GM18873 (cell line): ENCODE results near the gene CAMKMT.

ENCODE experiments used
- ATAC-seq: cut with Tn5 transposase; IDR thresholded peaks from one replicate; pipeline ENCODE4 v1.9.1; 2021; ENCODE audit warnings: mild to moderate bottlenecking, moderate library complexity, moderate number of reproducible peaks; ENCODE audit not compliant: unreplicated experiment, low FRiP score

The CAMKMT gene

GRCh38 chr2:44786045-44786816 is 424.5 kb downstream of the CAMKMT start:
- no peak for ATAC-seq

GRCh38 chr2:44786817-44787214 is 425.1 kb downstream of the CAMKMT start:
- ATAC-seq = no peak

- ATAC-seq = no peak
Observed at GRCh38 chr2:44787663-44788062, 425.9 kb downstream of the CAMKMT start.

GRCh38 chr2:44789446-44789845 is 427.7 kb downstream of the CAMKMT start:
- ATAC-seq = no peak

GRCh38 chr2:44789971-44790721 is 428.4 kb downstream of the CAMKMT start:
- ATAC-seq = no peak

- ATAC-seq = no peak
Observed at GRCh38 chr2:44793322-44793870, 431.6 kb downstream of the CAMKMT start.

- ATAC-seq = no peak
Observed at GRCh38 chr2:44796771-44797170, 435.0 kb downstream of the CAMKMT start.

GRCh38 chr2:44798139-44798659 is 436.5 kb downstream of the CAMKMT start:
- no peak for ATAC-seq

GRCh38 chr2:44799105-44799504 is 437.4 kb downstream of the CAMKMT start:
- no peak for ATAC-seq

- ATAC-seq = no peak
Observed at GRCh38 chr2:44799754-44800153, 438.0 kb downstream of the CAMKMT start.

- no peak for ATAC-seq
Observed at GRCh38 chr2:44801289-44801840, 439.6 kb downstream of the CAMKMT start.

- ATAC-seq = no peak
Observed at GRCh38 chr2:44801841-44802776, 440.4 kb downstream of the CAMKMT start.

- no peak for ATAC-seq
Observed at GRCh38 chr2:44802777-44803424, 441.2 kb downstream of the CAMKMT start.

GRCh38 chr2:44804406-44805265 is 442.9 kb downstream of the CAMKMT start:
- no peak for ATAC-seq

GRCh38 chr2:44805401-44806235 is 443.9 kb downstream of the CAMKMT start:
- ATAC-seq = no peak

- ATAC-seq = no peak
Observed at GRCh38 chr2:44807201-44808025, 445.7 kb downstream of the CAMKMT start.
